ENCODE data around the gene KIF3C.
A peak's percentile ranks its signal among the peaks of the same experiment; 100 is the strongest.

Gene KIF3C

DNA sequence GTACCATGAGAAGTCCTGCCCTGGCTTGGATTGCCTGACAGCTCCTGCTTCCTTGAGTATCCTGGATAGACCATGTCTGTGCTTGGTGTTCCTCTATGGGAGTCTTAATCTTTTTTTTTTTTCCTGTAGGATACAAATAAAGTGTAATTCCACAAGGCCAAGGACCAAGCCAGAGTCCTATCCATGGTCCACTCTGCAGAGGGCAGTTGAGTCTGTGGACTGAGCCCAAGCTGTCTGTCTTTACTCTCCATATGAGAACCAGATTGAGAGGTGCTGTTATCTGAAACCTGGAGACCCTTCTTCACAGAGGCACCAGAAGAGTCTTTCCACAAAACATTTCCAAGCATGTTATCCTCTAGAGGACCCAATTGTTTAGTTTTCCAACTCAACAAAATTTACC is 1.4 kb upstream of the KIF3C start:
- no peak overlapping the region for H2BK120ac ChIP-seq (ENCODE audit: low read depth, low read length)
- no peaks in the 10 kb centered on the region for H3K9me3 ChIP-seq (replicated peaks in 1 of 2; ENCODE audit: control insufficient read depth in 2 of 2, insufficient read depth in 1 of 2, low read depth in 1 of 2, low read length in 2 of 2)
- peaks cover 2 to 16% of the 10 kb centered on the region in 2 donors for H3K36me3 ChIP-seq (replicated peaks in 1 of 2; ENCODE audit: control insufficient read depth in 2 of 2, insufficient read depth in 2 of 2, low read length in 2 of 2)
- no peak overlapping the region for H3K4me2 ChIP-seq (ENCODE audit: insufficient read depth, low read length, poor library complexity, severe bottlenecking)
- no peak overlapping the region for H2BK15ac ChIP-seq (ENCODE audit: low read length)
- H3K9ac ChIP-seq (ENCODE audit: low read depth, low read length, poor library complexity) = no peak overlapping the region
- no peak overlapping the region for H2AK5ac ChIP-seq (ENCODE audit: low read depth, low read length)
- no peak overlapping the region for H3K27ac ChIP-seq (replicated peaks; ENCODE audit: low read length)
- no peak overlapping the region for H3K23ac ChIP-seq (ENCODE audit: low read depth, low read length, poor library complexity)
- no peak overlapping the region for H3K4me3 ChIP-seq (ENCODE audit: low read length in 2 of 2)
- no peak overlapping the region for H2BK12ac ChIP-seq (ENCODE audit: low read length)
- H3K27me3 ChIP-seq (ENCODE audit: control insufficient read depth in 3 of 3, insufficient read depth in 3 of 3, low read depth in 1 of 3, low read length in 3 of 3) = peaks cover 0 to 5% (median 0%) of the 10 kb centered on the region in 3 experiments
- peaks cover 12 to 20% of the 10 kb centered on the region in 2 donors for H3K4me1 ChIP-seq (ENCODE audit: control insufficient read depth in 2 of 2, insufficient read depth in 1 of 2, low read depth in 1 of 2, low read length in 2 of 2)
- H3K79me1 ChIP-seq (ENCODE audit: low read depth, low read length) = peaks cover 11% of the 10 kb centered on the region
- H3K18ac ChIP-seq (ENCODE audit: low read length) = no peak overlapping the region
- H2BK5ac ChIP-seq (ENCODE audit: low read length) = no peak overlapping the region
- DNase-seq (ENCODE audit: low spot score) = no peak
- no peak overlapping the region for H4K8ac ChIP-seq (ENCODE audit: low read depth, low read length)
- H2AFZ ChIP-seq (ENCODE audit: low read length) = no peak overlapping the region
- H3K4ac ChIP-seq (ENCODE audit: low read length) = no peak overlapping the region
- H3K14ac ChIP-seq (ENCODE audit: low read length) = no peak overlapping the region
- H4K91ac ChIP-seq (ENCODE audit: low read depth, low read length, poor library complexity) = no peak overlapping the region

DNA sequence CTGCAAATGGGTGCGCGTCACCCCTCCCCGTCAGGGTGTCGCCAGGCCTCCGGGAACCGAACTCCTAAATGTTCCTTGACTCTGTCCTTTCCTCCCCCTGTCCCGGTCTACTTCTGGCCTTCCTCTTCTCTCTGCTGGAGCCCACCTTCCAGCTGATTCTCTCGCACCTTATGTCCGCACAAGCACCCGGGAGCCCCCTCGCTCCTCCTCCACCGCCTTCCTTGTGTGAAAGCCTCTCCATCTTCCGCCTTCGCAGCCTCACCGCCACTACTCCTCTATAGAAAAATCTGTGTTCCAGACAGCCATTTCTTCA is 627 bp upstream of the KIF3C start:
- H3K9me3 ChIP-seq (replicated peaks in 1 of 2; ENCODE audit: control insufficient read depth in 2 of 2, insufficient read depth in 1 of 2, low read depth in 1 of 2, low read length in 2 of 2) = no peaks in the 10 kb centered on the region
- peaks cover 11% of the 10 kb centered on the region for H3K79me1 ChIP-seq (ENCODE audit: low read depth, low read length)
- H2AFZ ChIP-seq (ENCODE audit: low read length) = peak overlapping the region; percentile 87
- peak overlapping the region; percentile 95 for H2BK15ac ChIP-seq (ENCODE audit: low read length)
- WGBS, 2 donors (ENCODE audit: extremely low coverage in 2 of 2, insufficient read length in 2 of 2, insufficient replicate concordance in 1 of 2) = no CpG with 5 or more reads among the region's 15 CpGs
- H3K4me3 ChIP-seq (ENCODE audit: low read length in 2 of 2) = peak overlapping the region; percentile 71 to 91
- peaks cover 0 to 5% (median 0%) of the 10 kb centered on the region in 3 experiments for H3K27me3 ChIP-seq (ENCODE audit: control insufficient read depth in 3 of 3, insufficient read depth in 3 of 3, low read depth in 1 of 3, low read length in 3 of 3)
- DNase-seq (ENCODE audit: low spot score) = no peak
- no peak overlapping the region for H3K9ac ChIP-seq (ENCODE audit: low read depth, low read length, poor library complexity)
- no peak overlapping the region for H3K4ac ChIP-seq (ENCODE audit: low read length)
- H3K27ac ChIP-seq (replicated peaks; ENCODE audit: low read length) = peak overlapping the region; percentile 72
- peaks cover 17 to 25% of the 10 kb centered on the region in 2 donors for H3K4me1 ChIP-seq (ENCODE audit: control insufficient read depth in 2 of 2, insufficient read depth in 1 of 2, low read depth in 1 of 2, low read length in 2 of 2)
- H3K4me2 ChIP-seq (ENCODE audit: insufficient read depth, low read length, poor library complexity, severe bottlenecking) = peak overlapping the region; percentile 58
- no peak overlapping the region for H3K14ac ChIP-seq (ENCODE audit: low read length)
- peak overlapping the region; percentile 92 for H3K23ac ChIP-seq (ENCODE audit: low read depth, low read length, poor library complexity)
- H2BK5ac ChIP-seq (ENCODE audit: low read length) = no peak overlapping the region
- H4K8ac ChIP-seq (ENCODE audit: low read depth, low read length) = peak overlapping the region; percentile 77
- no peak overlapping the region for H2BK120ac ChIP-seq (ENCODE audit: low read depth, low read length)
- peak overlapping the region; percentile 59 for H2BK12ac ChIP-seq (ENCODE audit: low read length)
- H2AK5ac ChIP-seq (ENCODE audit: low read depth, low read length) = peak overlapping the region; percentile 1
- H4K91ac ChIP-seq (ENCODE audit: low read depth, low read length, poor library complexity) = no peak overlapping the region
- peaks cover 2 to 24% of the 10 kb centered on the region in 2 donors for H3K36me3 ChIP-seq (replicated peaks in 1 of 2; ENCODE audit: control insufficient read depth in 2 of 2, insufficient read depth in 2 of 2, low read length in 2 of 2)
- H3K18ac ChIP-seq (ENCODE audit: low read length) = peak overlapping the region; percentile 98

DNA sequence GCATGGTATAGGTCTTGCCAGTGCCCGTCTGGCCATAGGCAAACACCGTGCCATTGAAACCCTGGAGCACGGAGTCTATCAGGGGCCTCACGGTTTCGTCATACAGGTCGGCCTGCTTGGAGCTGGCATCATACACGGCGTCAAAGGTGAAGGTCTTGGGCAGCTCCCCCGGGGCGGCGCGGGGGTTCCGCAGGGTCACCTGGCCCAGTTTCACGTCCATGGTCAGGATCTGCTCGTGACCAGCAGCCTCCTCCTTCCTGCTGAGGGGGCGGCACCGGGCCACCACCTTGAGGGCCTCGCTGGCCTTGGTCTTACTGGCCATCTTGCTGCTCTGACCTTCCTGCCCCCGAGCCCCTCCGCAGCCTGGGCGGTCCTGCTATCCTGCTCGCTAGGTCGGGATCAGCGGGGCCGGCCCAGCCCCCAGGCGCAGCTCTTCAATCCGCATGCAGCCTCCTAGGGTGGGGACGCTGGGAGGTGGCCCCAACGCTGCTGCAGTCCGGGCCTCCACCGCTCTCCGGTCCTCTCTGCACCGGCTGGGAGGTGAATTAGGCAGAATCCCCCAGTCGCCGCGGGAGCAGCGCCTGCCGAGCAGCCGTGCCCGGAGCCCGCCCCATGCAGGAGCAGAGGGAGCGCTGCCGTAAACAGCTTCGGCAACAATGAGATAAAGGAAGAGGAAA is 563 bp downstream of the KIF3C start:
- Histone ChIP-seq H3K36me3 (replicated peaks in 1 of 2; ENCODE audit: control insufficient read depth in 2 of 2, insufficient read depth in 2 of 2, low read length in 2 of 2) (peaks cover 2 to 33% of the 10 kb centered on the region in 2 donors), H2BK5ac (ENCODE audit: low read length) (peak overlapping the region; percentile 78), H3K14ac (ENCODE audit: low read length) (peak overlapping the region; percentile 83), H2BK12ac (ENCODE audit: low read length) (no peak overlapping the region), H3K23ac (ENCODE audit: low read depth, low read length, poor library complexity) (peak overlapping the region; percentile 92), H3K79me1 (ENCODE audit: low read depth, low read length) (peaks cover 11% of the 10 kb centered on the region), H2BK120ac (ENCODE audit: low read depth, low read length) (peak overlapping the region; percentile 11), H2AK5ac (ENCODE audit: low read depth, low read length) (peak overlapping the region; percentile 82), H3K9me3 (replicated peaks in 1 of 2; ENCODE audit: control insufficient read depth in 2 of 2, insufficient read depth in 1 of 2, low read depth in 1 of 2, low read length in 2 of 2) (no peaks in the 10 kb centered on the region), H2BK15ac (ENCODE audit: low read length) (peak overlapping the region; percentile 39), H2AFZ (ENCODE audit: low read length) (peak overlapping the region; percentile 87), H3K27me3 (ENCODE audit: control insufficient read depth in 3 of 3, insufficient read depth in 3 of 3, low read depth in 1 of 3, low read length in 3 of 3) (peaks cover 0 to 5% (median 0%) of the 10 kb centered on the region in 3 experiments), H4K8ac (ENCODE audit: low read depth, low read length) (no peak overlapping the region), H4K91ac (ENCODE audit: low read depth, low read length, poor library complexity) (peak overlapping the region; percentile 74), H3K9ac (ENCODE audit: low read depth, low read length, poor library complexity) (peak overlapping the region; percentile 93), H3K27ac (replicated peaks; ENCODE audit: low read length) (peak overlapping the region; percentile 72), H3K4me2 (ENCODE audit: insufficient read depth, low read length, poor library complexity, severe bottlenecking) (peak overlapping the region; percentile 85), H3K4ac (ENCODE audit: low read length) (peak overlapping the region; percentile 38), H3K18ac (ENCODE audit: low read length) (peak overlapping the region; percentile 91), H3K4me1 (ENCODE audit: control insufficient read depth in 2 of 2, insufficient read depth in 1 of 2, low read depth in 1 of 2, low read length in 2 of 2) (peaks cover 28 to 36% of the 10 kb centered on the region in 2 donors), H3K4me3 (ENCODE audit: low read length in 2 of 2) (peak overlapping the region; percentile 71 to 91)
- WGBS, 2 donors (ENCODE audit: extremely low coverage in 2 of 2, insufficient read length in 2 of 2, insufficient replicate concordance in 1 of 2) = no CpG with 5 or more reads among the region's 44 CpGs
- no peak for DNase-seq (ENCODE audit: low spot score)

DNA sequence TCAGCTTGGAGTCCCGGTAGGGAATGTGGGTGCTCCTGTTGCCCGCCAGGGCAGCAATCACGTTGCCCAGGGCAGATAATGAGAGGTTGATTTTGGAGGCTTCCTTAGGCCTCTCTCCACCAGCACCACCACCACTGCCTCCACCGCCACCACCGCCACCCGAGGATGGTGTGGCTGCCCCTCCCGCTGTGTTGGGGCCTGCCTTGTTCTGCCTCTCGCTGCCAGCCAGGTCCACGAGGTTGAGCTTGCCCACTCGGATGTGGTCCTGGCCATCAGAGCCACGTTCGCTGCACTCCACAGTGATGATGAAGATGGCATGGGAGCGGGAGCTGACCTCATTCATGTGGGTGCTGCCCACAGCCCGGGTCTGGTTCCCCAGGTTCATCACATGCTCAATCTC is 1.3 kb downstream of the KIF3C start:
- H3K9me3 ChIP-seq (replicated peaks in 1 of 2; ENCODE audit: control insufficient read depth in 2 of 2, insufficient read depth in 1 of 2, low read depth in 1 of 2, low read length in 2 of 2) = no peaks in the 10 kb centered on the region
- H3K4me3 ChIP-seq (ENCODE audit: low read length in 2 of 2) = peak overlapping the region in 1 of 2 donors; percentile 71
- H3K4me1 ChIP-seq (ENCODE audit: control insufficient read depth in 2 of 2, insufficient read depth in 1 of 2, low read depth in 1 of 2, low read length in 2 of 2) = peaks cover 28 to 36% of the 10 kb centered on the region in 2 donors
- H2BK5ac ChIP-seq (ENCODE audit: low read length) = peak overlapping the region; percentile 70
- H3K36me3 ChIP-seq (replicated peaks in 1 of 2; ENCODE audit: control insufficient read depth in 2 of 2, insufficient read depth in 2 of 2, low read length in 2 of 2) = peaks cover 2 to 37% of the 10 kb centered on the region in 2 donors
- peaks cover 11% of the 10 kb centered on the region for H3K79me1 ChIP-seq (ENCODE audit: low read depth, low read length)
- no CpG with 5 or more reads among the region's 14 CpGs for WGBS, 2 donors (ENCODE audit: extremely low coverage in 2 of 2, insufficient read length in 2 of 2, insufficient replicate concordance in 1 of 2)
- no peak overlapping the region for H3K4ac ChIP-seq (ENCODE audit: low read length)
- peaks cover 0 to 5% (median 0%) of the 10 kb centered on the region in 3 experiments for H3K27me3 ChIP-seq (ENCODE audit: control insufficient read depth in 3 of 3, insufficient read depth in 3 of 3, low read depth in 1 of 3, low read length in 3 of 3)
- H3K18ac ChIP-seq (ENCODE audit: low read length) = peak overlapping the region; percentile 16
- peak overlapping the region; percentile 65 for H2BK12ac ChIP-seq (ENCODE audit: low read length)
- H2AK5ac ChIP-seq (ENCODE audit: low read depth, low read length) = peak overlapping the region; percentile 82
- H3K4me2 ChIP-seq (ENCODE audit: insufficient read depth, low read length, poor library complexity, severe bottlenecking) = no peak overlapping the region
- no peak overlapping the region for H4K91ac ChIP-seq (ENCODE audit: low read depth, low read length, poor library complexity)
- peak overlapping the region; percentile 50 for H3K14ac ChIP-seq (ENCODE audit: low read length)
- H2BK120ac ChIP-seq (ENCODE audit: low read depth, low read length) = no peak overlapping the region
- H2AFZ ChIP-seq (ENCODE audit: low read length) = no peak overlapping the region
- DNase-seq (ENCODE audit: low spot score) = no peak
- H3K9ac ChIP-seq (ENCODE audit: low read depth, low read length, poor library complexity) = peak overlapping the region; percentile 93
- no peak overlapping the region for H3K27ac ChIP-seq (replicated peaks; ENCODE audit: low read length)
- H4K8ac ChIP-seq (ENCODE audit: low read depth, low read length) = peak overlapping the region; percentile 57
- no peak overlapping the region for H2BK15ac ChIP-seq (ENCODE audit: low read length)
- H3K23ac ChIP-seq (ENCODE audit: low read depth, low read length, poor library complexity) = peak overlapping the region; percentile 83
